ENCODE results near the gene RNF11.
"Not testable (repeated sequence)": the region's sequence is repeated elsewhere in the genome, so short reads cannot be mapped to it uniquely, and the experiment has no call there.

DNA sequence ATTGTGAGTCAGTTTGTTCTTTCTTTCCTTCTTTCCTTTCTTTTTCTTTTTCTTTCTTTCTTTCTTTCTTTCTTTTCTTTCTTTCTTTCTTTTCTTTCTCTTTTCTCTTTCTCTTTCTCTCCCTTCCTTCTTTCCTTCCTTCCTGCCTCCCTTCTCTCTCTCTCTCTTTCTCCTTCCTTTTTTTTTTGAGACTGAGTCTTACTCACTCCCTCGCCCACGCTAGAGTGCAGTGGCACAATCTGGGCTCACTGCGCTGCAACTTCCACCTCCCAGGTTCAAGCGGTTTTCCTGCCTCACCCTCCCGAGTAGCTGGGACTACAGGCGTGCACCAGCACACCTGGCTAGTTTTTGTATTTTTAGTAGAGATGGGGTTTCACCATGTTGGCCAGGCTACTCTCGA lies 1.8 kb upstream of the RNF11 start:
- not testable (repeated sequence) for TF ChIP-seq POLR2AphosphoS5 (IDR thresholded peaks at IDR 0.05)
- TF ChIP-seq, protein P1, sequence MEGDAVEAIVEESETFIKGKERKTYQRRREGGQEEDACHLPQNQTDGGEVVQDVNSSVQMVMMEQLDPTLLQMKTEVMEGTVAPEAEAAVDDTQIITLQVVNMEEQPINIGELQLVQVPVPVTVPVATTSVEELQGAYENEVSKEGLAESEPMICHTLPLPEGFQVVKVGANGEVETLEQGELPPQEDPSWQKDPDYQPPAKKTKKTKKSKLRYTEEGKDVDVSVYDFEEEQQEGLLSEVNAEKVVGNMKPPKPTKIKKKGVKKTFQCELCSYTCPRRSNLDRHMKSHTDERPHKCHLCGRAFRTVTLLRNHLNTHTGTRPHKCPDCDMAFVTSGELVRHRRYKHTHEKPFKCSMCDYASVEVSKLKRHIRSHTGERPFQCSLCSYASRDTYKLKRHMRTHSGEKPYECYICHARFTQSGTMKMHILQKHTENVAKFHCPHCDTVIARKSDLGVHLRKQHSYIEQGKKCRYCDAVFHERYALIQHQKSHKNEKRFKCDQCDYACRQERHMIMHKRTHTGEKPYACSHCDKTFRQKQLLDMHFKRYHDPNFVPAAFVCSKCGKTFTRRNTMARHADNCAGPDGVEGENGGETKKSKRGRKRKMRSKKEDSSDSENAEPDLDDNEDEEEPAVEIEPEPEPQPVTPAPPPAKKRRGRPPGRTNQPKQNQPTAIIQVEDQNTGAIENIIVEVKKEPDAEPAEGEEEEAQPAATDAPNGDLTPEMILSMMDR (IDR thresholded peaks at IDR 0.05), result not testable (repeated sequence)

Measured in sigmoid colon (tissue), 4 donors.